PC-3 (cell line): ENCODE measurements around the gene SLC22A4.

Experiments used
- CTCF ChIP-seq: fragments of 300-600 bp; sonication (generic); conservative IDR thresholded peaks from 2 replicates; pipeline ENCODE4 v1.5.1; 2017; ENCODE audit warnings: antibody characterized with exemption, low read depth, mild to moderate bottlenecking, low read length
- EZH2phosphoT487 ChIP-seq: fragments of 300-600 bp; sonication (generic); IDR thresholded peaks from 2 replicates; pipeline ENCODE4 v1.6.1; 2018; ENCODE audit warnings: mild to moderate bottlenecking, antibody characterized with exemption, low read length, borderline replicate concordance

GRCh38 chr5:132274050-132274792 is 20.0 kb upstream of the SLC22A4 start:
- TF ChIP-seq CTCF (no peak), EZH2phosphoT487 (no peak)
